ENCODE data around the gene C12orf42.

- no peak for TF ChIP-seq GATA2 (IDR thresholded peaks at IDR 0.05; ENCODE audit: low read depth, low read length)
- no peak for TF ChIP-seq GATA3 (IDR thresholded peaks at IDR 0.05; ENCODE audit: low read depth, low read length)
Observed at GRCh38 chr12:103442822-103443221, 52.9 kb downstream of the C12orf42 start.

Measured in SH-SY5Y (cell line).